Neural progenitor cell (in vitro differentiated cells): Measurements from ENCODE around the gene CHSY3. TPM values are rescaled to one million over a fixed set of nuclear protein-coding genes. Genes with fewer than 3 reads are reported as not detected.

Experiments
- DNase-seq: peaks from one replicate; pipeline ENCODE4 v3.0.0-alpha.2; 2016; ENCODE audit warnings: low spot score
- H2AFZ ChIP-seq: fragments of 200-600 bp; sonication (generic); replicated peaks from 2 replicates; pipeline ENCODE4 v1.6.1; 2016; ENCODE audit warnings: antibody characterized with exemption
- H3F3A ChIP-seq: fragments of 200-600 bp; sonication (generic); 2 replicates; pipeline ENCODE4 v1.6.1; 2016; ENCODE audit warnings: antibody characterized with exemption, low read depth
- H3K27ac ChIP-seq: fragments of 200-600 bp; sonication (generic); 2 replicates; pipeline ENCODE4 v1.5.1; 2016; ENCODE audit warnings: mild to moderate bottlenecking
- H3K27me3 ChIP-seq: fragments of 200-600 bp; sonication (generic); 2 replicates; pipeline ENCODE4 v1.6.1; 2016; ENCODE audit warnings: mild to moderate bottlenecking, moderate library complexity
- H3K36me3 ChIP-seq: fragments of 200-600 bp; sonication (generic); 2 replicates; pipeline ENCODE4 v1.5.1; 2016
- H3K4me1 ChIP-seq: fragments of 200-600 bp; sonication (generic); 2 replicates; pipeline ENCODE4 v1.6.1; 2016; ENCODE audit warnings: mixed run types
- H3K4me2 ChIP-seq: fragments of 200-600 bp; sonication (generic); 2 replicates; pipeline ENCODE4 v1.6.1; 2016
- H3K4me3 ChIP-seq: fragments of 200-600 bp; sonication (generic); 2 replicates; pipeline ENCODE4 v1.5.1; 2016
- H3K79me2 ChIP-seq: fragments of 200-600 bp; sonication (generic); 2 replicates; pipeline ENCODE4 v1.6.1; 2016; ENCODE audit warnings: low read depth
- H3K9ac ChIP-seq: fragments of 200-600 bp; sonication (generic); 2 replicates; pipeline ENCODE4 v1.6.1; 2016
- H3K9me3 ChIP-seq: fragments of 200-600 bp; sonication (generic); 2 replicates; pipeline ENCODE4 v1.5.1; 2016; ENCODE audit warnings: low read depth
- H4K20me1 ChIP-seq: fragments of 200-600 bp; sonication (generic); 2 replicates; pipeline ENCODE4 v1.6.1; 2016; ENCODE audit warnings: low read depth
- H3K27ac Mint-ChIP-seq: 3 replicates; pipeline ENCODE4 v1.8.0; 2021; ENCODE audit warnings: mixed read lengths
- H3K27me3 Mint-ChIP-seq: 2 replicates; pipeline ENCODE4 v1.8.0; 2022; ENCODE audit warnings: low read depth, mild to moderate bottlenecking, inconsistent platforms, moderate library complexity, mixed read lengths; ENCODE audit not compliant: insufficient read depth
- H3K36me3 Mint-ChIP-seq: 3 replicates; pipeline ENCODE4 v1.8.0; 2021; ENCODE audit warnings: mixed read lengths
- H3K4me1 Mint-ChIP-seq: 3 replicates; pipeline ENCODE4 v1.8.0; 2021; ENCODE audit warnings: mixed read lengths
- H3K4me3 Mint-ChIP-seq: 3 replicates; pipeline ENCODE4 v1.8.0; 2021; ENCODE audit warnings: mild to moderate bottlenecking, moderate library complexity, mixed read lengths
- H3K9me3 Mint-ChIP-seq: 3 replicates; pipeline ENCODE4 v1.8.0; 2020; ENCODE audit warnings: mixed read lengths
- CTCF ChIP-seq: fragments of 200-600 bp; sonication (generic); IDR thresholded peaks from 2 replicates; pipeline ENCODE4 v1.5.1; 2017; ENCODE audit warnings: antibody characterized with exemption, mild to moderate bottlenecking
- EZH2 ChIP-seq: fragments of 200-600 bp; sonication (generic); IDR thresholded peaks from 2 replicates; pipeline ENCODE4 v1.6.1; 2017; ENCODE audit warnings: antibody characterized with exemption, mild to moderate bottlenecking, moderate library complexity
- EZH2phosphoT487 ChIP-seq: fragments of 200-600 bp; sonication (generic); IDR thresholded peaks from 2 replicates; pipeline ENCODE4 v1.6.1; 2017; ENCODE audit warnings: antibody characterized with exemption
- small RNA-seq: library from RNA; depleted of rRNA; stranded (forward); fragments of <200 nt; gene quantifications from one replicate; pipeline ENCODE3, GENCODE V24; 2015
- total RNA-seq: library from RNA; depleted of rRNA; stranded (reverse); fragments of >200 nt; gene quantifications from 2 replicates; pipeline ENCODE4 v1.2.3, GENCODE V29; 2015; ENCODE audit warnings: low replicate concordance

CHSY3 gene
- total RNA-seq, 1 donor from 2014 or later: 0.30 TPM

GRCh38 chr5:130227699-130228098, 323.4 kb downstream of the CHSY3 start:
- Mint-ChIP-seq H3K36me3 (no peaks in the 10 kb centered on the region), H3K27me3 (no peaks in the 10 kb centered on the region), H3K9me3 (no peaks in the 10 kb centered on the region), H3K4me1 (no peaks in the 10 kb centered on the region), H3K27ac (no peak overlapping the region), H3K4me3 (no peak overlapping the region)
- TF ChIP-seq CTCF (no peak), EZH2 (no peak), EZH2phosphoT487 (no peak)
- no peaks in the 10 kb centered on the region for H3K79me2 ChIP-seq
- H3K27ac ChIP-seq: no peak overlapping the region
- no peaks in the 10 kb centered on the region for H3K4me1 ChIP-seq
- H3K4me2 ChIP-seq: no peak overlapping the region
- no peak overlapping the region for H3K4me3 ChIP-seq
- no peaks in the 10 kb centered on the region for H3K27me3 ChIP-seq
- H3K9me3 ChIP-seq: no peaks in the 10 kb centered on the region
- DNase-seq: no peak
- H3K9ac ChIP-seq: no peak overlapping the region
- H2AFZ ChIP-seq: peak overlapping the region; percentile 30
- no peaks in the 10 kb centered on the region for H3K36me3 ChIP-seq
- H4K20me1 ChIP-seq: no peaks in the 10 kb centered on the region
- no peaks in the 10 kb centered on the region for H3F3A ChIP-seq

GRCh38 chr5:130231786-130232185, 327.5 kb downstream of the CHSY3 start:
- Mint-ChIP-seq H3K9me3 (no peaks in the 10 kb centered on the region), H3K4me3 (no peak overlapping the region), H3K4me1 (no peaks in the 10 kb centered on the region), H3K36me3 (no peaks in the 10 kb centered on the region), H3K27ac (no peak overlapping the region), H3K27me3 (peaks cover 2% of the 10 kb centered on the region)
- Histone ChIP-seq H3K4me2 (no peak overlapping the region), H3F3A (no peaks in the 10 kb centered on the region), H3K27me3 (no peaks in the 10 kb centered on the region), H3K36me3 (no peaks in the 10 kb centered on the region), H3K9me3 (no peaks in the 10 kb centered on the region), H3K4me3 (no peak overlapping the region), H3K79me2 (no peaks in the 10 kb centered on the region), H3K9ac (no peak overlapping the region), H3K27ac (no peak overlapping the region), H2AFZ (no peak overlapping the region), H4K20me1 (no peaks in the 10 kb centered on the region), H3K4me1 (no peaks in the 10 kb centered on the region)
- no peak for DNase-seq
- TF ChIP-seq CTCF: no peak
- TF ChIP-seq EZH2phosphoT487: no peak
- no peak for TF ChIP-seq EZH2

GRCh38 chr5:130234816-130235215, 330.6 kb downstream of the CHSY3 start:
- Histone ChIP-seq H3K79me2 (no peaks in the 10 kb centered on the region), H3K36me3 (no peaks in the 10 kb centered on the region), H3K4me2 (no peak overlapping the region), H4K20me1 (no peaks in the 10 kb centered on the region), H3K4me3 (no peak overlapping the region), H3F3A (no peaks in the 10 kb centered on the region), H3K9ac (no peak overlapping the region), H3K27me3 (no peaks in the 10 kb centered on the region), H2AFZ (no peak overlapping the region), H3K27ac (no peak overlapping the region), H3K4me1 (no peaks in the 10 kb centered on the region), H3K9me3 (no peaks in the 10 kb centered on the region)
- H3K9me3 Mint-ChIP-seq: no peaks in the 10 kb centered on the region
- no peak overlapping the region for H3K4me3 Mint-ChIP-seq
- DNase-seq: no peak
- H3K27me3 Mint-ChIP-seq: peaks cover 2% of the 10 kb centered on the region
- H3K4me1 Mint-ChIP-seq: no peaks in the 10 kb centered on the region
- TF ChIP-seq EZH2: no peak
- no peak for TF ChIP-seq EZH2phosphoT487
- no peak for TF ChIP-seq CTCF
- no peaks in the 10 kb centered on the region for H3K36me3 Mint-ChIP-seq
- no peak overlapping the region for H3K27ac Mint-ChIP-seq

Small RNAs within 50 kb of the gene (small RNA-seq; reads per million reads assigned to genes)
- gene RNA5SP191 (0.11 reads per million), gene RNU6ATAC10P (not detected)

Other genes starting within 250 kb of the CHSY3 start
- gene MINAR2, start 156.4 kb upstream of the CHSY3 start, total RNA-seq: not detected in 2 replicates